DND-41 (cell line): ENCODE measurements around the gene ARHGEF7.
"Not testable (repeated sequence)": the region's sequence is repeated elsewhere in the genome, so short reads cannot be mapped to it uniquely, and the experiment has no call there.

Experiments used
- ATAC-seq: fragments of 200-7000 bp; cut with Tn5 transposase; 3 replicates; pipeline ENCODE4 v1.9.1; 2021; ENCODE audit warnings: low read depth; ENCODE audit not compliant: insufficient read depth
- DNase-seq: peaks from one replicate; pipeline ENCODE4 v3.0.0-alpha.2; 2020
- H2AFZ ChIP-seq: 2 replicates; pipeline ENCODE4 v1.6.0; 2012; ENCODE audit warnings: low read depth, low read length
- H3K27ac ChIP-seq: 2 replicates; pipeline ENCODE4 v1.5.1; 2012; ENCODE audit warnings: low read length, inconsistent platforms
- H3K27me3 ChIP-seq: fragments of 200-600 bp; sonication (generic); 2 replicates; pipeline ENCODE4 v1.6.0; 2012; ENCODE audit warnings: low read length, mild to moderate bottlenecking, inconsistent platforms; ENCODE audit not compliant: insufficient read depth, poor library complexity
- H3K36me3 ChIP-seq: 2 replicates; pipeline ENCODE4 v1.5.1; 2012; ENCODE audit warnings: low read length, inconsistent platforms; ENCODE audit not compliant: insufficient read depth
- H3K4me1 ChIP-seq: 2 replicates; pipeline ENCODE4 v1.5.1; 2012; ENCODE audit warnings: mild to moderate bottlenecking, low read length; ENCODE audit not compliant: insufficient read depth
- H3K4me2 ChIP-seq: 2 replicates; pipeline ENCODE4 v1.6.0; 2012; ENCODE audit warnings: mild to moderate bottlenecking, moderate library complexity, low read length, inconsistent platforms; ENCODE audit not compliant: insufficient read depth
- H3K4me3 ChIP-seq, 2 experiments: fragments of 200-600 bp in 1 of 2; shearing (Covaris generic) in 1 of 2; 2 replicates each; pipeline ENCODE4 v1.5.1; 2012 to 2016; ENCODE audit warnings: inconsistent platforms in 2 of 2, low read length in 2 of 2, mild to moderate bottlenecking in 2 of 2, low read depth in 1 of 2, moderate library complexity in 1 of 2
- H3K79me2 ChIP-seq: 2 replicates; pipeline ENCODE4 v1.6.0; 2012; ENCODE audit warnings: low read length, inconsistent platforms; ENCODE audit not compliant: insufficient read depth
- H3K9ac ChIP-seq: 2 replicates; pipeline ENCODE4 v1.6.0; 2012; ENCODE audit warnings: low read depth, mild to moderate bottlenecking, inconsistent platforms, low read length, moderate library complexity
- H3K9me3 ChIP-seq: 2 replicates; pipeline ENCODE4 v1.5.1; 2012; ENCODE audit warnings: low read length, moderate library complexity, mild to moderate bottlenecking, inconsistent platforms; ENCODE audit not compliant: insufficient read depth, severe bottlenecking
- H4K20me1 ChIP-seq: 2 replicates; pipeline ENCODE4 v1.6.0; 2012; ENCODE audit warnings: low read length; ENCODE audit not compliant: insufficient read depth
- CTCF ChIP-seq: IDR thresholded peaks from 2 replicates; pipeline ENCODE4 v1.5.1; 2012; ENCODE audit warnings: borderline replicate concordance, low read length, moderate library complexity, mild to moderate bottlenecking; ENCODE audit not compliant: poor library complexity, severe bottlenecking; ENCODE audit errors: extremely low read depth
- EZH2 ChIP-seq: IDR thresholded peaks from 3 replicates; pipeline ENCODE4 v1.6.1; 2012; ENCODE audit warnings: borderline replicate concordance, low read depth, mild to moderate bottlenecking, moderate library complexity, low read length, inconsistent platforms; ENCODE audit not compliant: severe bottlenecking

ARHGEF7 gene

GRCh38 chr13:111184458-111185401 lies 69.6 kb downstream of the ARHGEF7 start:
- H3K4me3 ChIP-seq, result peak overlapping the region; percentile 19 to 67
- peaks cover 85% of the 10 kb centered on the region for H3K79me2 ChIP-seq
- DNase-seq (peak; percentile 94), ATAC-seq (peak; percentile 76)
- no peak overlapping the region for H2AFZ ChIP-seq
- peak overlapping the region; percentile 97 for H3K27ac ChIP-seq
- peaks cover 97% of the 10 kb centered on the region for H3K4me1 ChIP-seq
- no peaks in the 10 kb centered on the region for H3K27me3 ChIP-seq
- H3K9me3 ChIP-seq, result no peaks in the 10 kb centered on the region
- H3K4me2 ChIP-seq, result peak overlapping the region; percentile 84
- H3K36me3 ChIP-seq, result peaks cover 38% of the 10 kb centered on the region
- H3K9ac ChIP-seq, result peak overlapping the region; percentile 68
- TF ChIP-seq CTCF (no peak), EZH2 (no peak)
- peaks cover 25% of the 10 kb centered on the region for H4K20me1 ChIP-seq

- no peak for DNase-seq
- Histone ChIP-seq H3K4me1 (peaks cover 95% of the 10 kb centered on the region), H3K9me3 (no peaks in the 10 kb centered on the region), H3K36me3 (peaks cover 40% of the 10 kb centered on the region), H4K20me1 (peaks cover 36% of the 10 kb centered on the region), H3K27me3 (no peaks in the 10 kb centered on the region), H3K79me2 (peaks cover 89% of the 10 kb centered on the region), H2AFZ (no peak overlapping the region), H3K27ac (peak overlapping the region; percentile 97), H3K9ac (peak overlapping the region; percentile 68), H3K4me3 (peak overlapping the region; percentile 19 to 67), H3K4me2 (peak overlapping the region; percentile 84)
- TF ChIP-seq EZH2, result no peak
- no peak for TF ChIP-seq CTCF
- no peak for ATAC-seq
Observed at GRCh38 chr13:111186305-111186935, 71.3 kb downstream of the ARHGEF7 start.

- peak overlapping the region; percentile 84 for H3K4me2 ChIP-seq
- peak overlapping the region; percentile 68 for H3K9ac ChIP-seq
- no peak overlapping the region for H2AFZ ChIP-seq
- H3K27ac ChIP-seq, result peak overlapping the region; percentile 97
- peaks cover 47% of the 10 kb centered on the region for H4K20me1 ChIP-seq
- H3K79me2 ChIP-seq, result peaks cover 89% of the 10 kb centered on the region
- H3K36me3 ChIP-seq, result peaks cover 30% of the 10 kb centered on the region; the same call in 1 of the 2 replicates
- H3K4me1 ChIP-seq, result peaks cover 79% of the 10 kb centered on the region
- TF ChIP-seq CTCF (peak; percentile 18), EZH2 (no peak)
- peak overlapping the region in 1 of 2 experiments; percentile 67; a peak in 2 of 4 replicates for H3K4me3 ChIP-seq
- ATAC-seq (peak; percentile 35), DNase-seq (peak; percentile 78)
- H3K27me3 ChIP-seq, result no peaks in the 10 kb centered on the region
- H3K9me3 ChIP-seq, result no peaks in the 10 kb centered on the region
Observed at GRCh38 chr13:111187960-111188541, 72.9 kb downstream of the ARHGEF7 start.

GRCh38 chr13:111189064-111189505 lies 74.0 kb downstream of the ARHGEF7 start:
- DNase-seq (peak; percentile 90), ATAC-seq (peak; percentile 47)
- peaks cover 56% of the 10 kb centered on the region for H4K20me1 ChIP-seq
- not testable (repeated sequence) for H3K27me3 ChIP-seq, H3K9me3 ChIP-seq, H2AFZ ChIP-seq
- H3K79me2 ChIP-seq, result peaks cover 89% of the 10 kb centered on the region
- peak overlapping the region in 1 of 2 experiments; percentile 67; a peak in 2 of 4 replicates for H3K4me3 ChIP-seq
- peaks cover 69% of the 10 kb centered on the region for H3K4me1 ChIP-seq
- peak overlapping the region; percentile 84 for H3K4me2 ChIP-seq
- H3K27ac ChIP-seq, result peak overlapping the region; percentile 97
- H3K36me3 ChIP-seq, result peaks cover 30% of the 10 kb centered on the region; the same call in 1 of the 2 replicates
- H3K9ac ChIP-seq, result peak overlapping the region; percentile 68

- not testable (repeated sequence) for ATAC-seq, DNase-seq, H3K27me3 ChIP-seq, H3K9me3 ChIP-seq, H2AFZ ChIP-seq
- peak overlapping the region; percentile 89 for H3K27ac ChIP-seq
- peak overlapping the region in 1 of 2 experiments; percentile 48; a peak in 2 of 4 replicates for H3K4me3 ChIP-seq
- peaks cover 32% of the 10 kb centered on the region; the same call in 1 of the 2 replicates for H3K36me3 ChIP-seq
- H3K79me2 ChIP-seq, result peaks cover 91% of the 10 kb centered on the region
- peak overlapping the region; percentile 45 for H3K9ac ChIP-seq
- peaks cover 64% of the 10 kb centered on the region for H3K4me1 ChIP-seq
- H3K4me2 ChIP-seq, result peak overlapping the region; percentile 61
- peaks cover 60% of the 10 kb centered on the region for H4K20me1 ChIP-seq
Observed at GRCh38 chr13:111189516-111189915, 74.4 kb downstream of the ARHGEF7 start.
